Gastroesophageal sphincter (tissue), 3 donors: ENCODE data around the gene B4GALT3.

Experiments
- CTCF ChIP-seq, 4 experiments: fragments of 200-600 bp in 2 of 4; fragments of 450-650 bp in 2 of 4; sonication (generic) in 1 of 4; IDR thresholded peaks; one replicate each; pipeline ENCODE4 v1.5.1; 2017 to 2019; ENCODE audit warnings: antibody characterized with exemption in 4 of 4, mild to moderate bottlenecking in 2 of 4, moderate library complexity in 2 of 4
- EP300 ChIP-seq: sonication (generic); formaldehyde crosslinking; IDR thresholded peaks from one replicate; pipeline ENCODE4 v1.6.1; 2017; ENCODE audit warnings: antibody characterized with exemption, mild to moderate bottlenecking
- POLR2A ChIP-seq, 2 donors: fragments of 450-650 bp; IDR thresholded peaks; one replicate each; pipeline ENCODE4 v1.6.1; 2017; ENCODE audit warnings: antibody characterized with exemption in 2 of 2, mild to moderate bottlenecking in 2 of 2, moderate library complexity in 1 of 2

- no peak for TF ChIP-seq CTCF (IDR thresholded peaks at IDR 0.05)
- no peak for TF ChIP-seq EP300
- no peak for TF ChIP-seq POLR2A (IDR thresholded peaks at IDR 0.05)
These were observed 8.5 kb upstream of the B4GALT3 start for GRCh38 chr1:161185732-161186311.
